ENCODE data around the gene MOB4. TPM values are rescaled to one million over a fixed set of nuclear protein-coding genes. Genes with fewer than 3 reads are reported as not detected.
A peak's percentile ranks its signal among the peaks of the same experiment; 100 is the strongest.
"Not testable (repeated sequence)": the region's sequence is repeated elsewhere in the genome, so short reads cannot be mapped to it uniquely, and the experiment has no call there.

MOB4 gene
- 32.4 and 44.5 TPM in 2 replicates for total RNA-seq (2014; rRNA removed; shearing (Covaris generic))

DNA sequence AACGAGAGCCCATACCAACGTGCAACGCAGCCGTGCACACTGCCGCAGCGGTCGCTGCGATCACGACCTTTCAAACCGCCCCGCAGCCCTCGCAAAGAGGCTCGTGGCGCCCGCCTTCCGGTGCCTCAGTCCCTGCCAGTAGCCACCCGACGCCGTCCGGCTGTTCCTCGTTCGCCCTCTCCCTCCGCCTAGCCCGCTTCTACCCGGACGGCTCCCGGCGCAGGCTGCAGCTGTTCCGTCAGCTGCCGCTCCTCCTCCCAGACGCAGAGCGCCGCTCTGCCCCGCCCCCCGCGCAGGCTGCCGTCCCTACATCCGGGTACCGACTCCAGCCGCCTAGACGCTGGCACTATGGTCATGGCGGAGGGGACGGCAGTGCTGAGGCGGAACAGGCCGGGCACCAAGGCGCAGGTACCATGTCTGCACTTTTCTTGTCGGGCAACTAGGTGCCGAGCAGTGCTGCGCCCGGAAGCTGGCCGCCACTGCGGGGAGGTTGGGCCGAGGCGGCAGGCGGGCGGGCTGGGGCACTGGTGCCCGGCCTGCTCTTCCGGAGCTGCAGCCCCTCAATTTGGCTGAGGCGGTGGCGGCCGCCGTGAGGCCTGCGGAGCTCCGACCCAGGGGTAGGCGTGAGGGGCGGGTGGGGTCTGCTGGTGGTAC lies at the start of gene MOB4:
TSS of gene MOB4 (plus strand) at position 328 of the 654 bp plus-strand sequence. CDS start at position 349, 21 bp downstream.
- DNase-seq (ENCODE audit: low spot score): peak; percentile 89

DNA sequence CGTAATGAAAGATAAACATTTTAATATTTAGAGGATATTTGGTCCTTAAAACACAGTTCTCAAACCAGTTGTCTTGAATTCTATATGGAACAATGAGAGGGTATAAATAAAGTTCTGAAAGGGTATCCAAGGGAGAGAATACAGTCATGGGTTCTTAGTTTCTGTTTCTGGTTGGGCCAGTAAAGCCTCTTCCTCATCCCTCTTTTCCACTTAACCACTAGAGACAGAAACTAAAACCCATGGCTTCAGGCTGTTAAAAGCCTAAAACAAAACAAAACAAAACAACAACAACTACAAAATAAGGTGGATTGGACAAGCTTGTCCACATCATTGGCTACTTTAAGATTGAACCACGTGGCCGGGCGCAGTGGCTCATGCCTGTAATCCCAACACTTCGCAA lies 43.7 kb upstream of the MOB4 start:
- no peak for DNase-seq (ENCODE audit: low spot score)

DNA sequence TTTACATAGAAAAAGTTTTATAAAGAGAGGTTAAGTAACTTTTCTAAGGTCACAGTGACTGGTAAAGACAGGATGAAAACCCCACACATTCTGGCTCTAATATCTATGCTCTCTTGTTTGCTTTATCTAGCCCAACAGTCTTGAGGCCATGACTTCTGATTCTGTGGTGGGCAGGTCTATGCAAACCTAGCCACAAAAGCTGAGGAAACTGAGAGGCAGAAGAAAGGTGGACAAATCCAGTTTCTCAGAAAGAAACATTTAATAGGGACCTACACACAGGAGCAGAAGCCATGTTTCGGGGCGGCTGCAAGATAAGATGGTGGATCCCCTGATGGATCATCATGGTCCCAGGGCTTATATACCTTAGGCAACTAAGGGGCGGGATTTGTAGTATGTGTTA lies 38.1 kb upstream of the MOB4 start:
- no peak for DNase-seq (ENCODE audit: low spot score)

DNA sequence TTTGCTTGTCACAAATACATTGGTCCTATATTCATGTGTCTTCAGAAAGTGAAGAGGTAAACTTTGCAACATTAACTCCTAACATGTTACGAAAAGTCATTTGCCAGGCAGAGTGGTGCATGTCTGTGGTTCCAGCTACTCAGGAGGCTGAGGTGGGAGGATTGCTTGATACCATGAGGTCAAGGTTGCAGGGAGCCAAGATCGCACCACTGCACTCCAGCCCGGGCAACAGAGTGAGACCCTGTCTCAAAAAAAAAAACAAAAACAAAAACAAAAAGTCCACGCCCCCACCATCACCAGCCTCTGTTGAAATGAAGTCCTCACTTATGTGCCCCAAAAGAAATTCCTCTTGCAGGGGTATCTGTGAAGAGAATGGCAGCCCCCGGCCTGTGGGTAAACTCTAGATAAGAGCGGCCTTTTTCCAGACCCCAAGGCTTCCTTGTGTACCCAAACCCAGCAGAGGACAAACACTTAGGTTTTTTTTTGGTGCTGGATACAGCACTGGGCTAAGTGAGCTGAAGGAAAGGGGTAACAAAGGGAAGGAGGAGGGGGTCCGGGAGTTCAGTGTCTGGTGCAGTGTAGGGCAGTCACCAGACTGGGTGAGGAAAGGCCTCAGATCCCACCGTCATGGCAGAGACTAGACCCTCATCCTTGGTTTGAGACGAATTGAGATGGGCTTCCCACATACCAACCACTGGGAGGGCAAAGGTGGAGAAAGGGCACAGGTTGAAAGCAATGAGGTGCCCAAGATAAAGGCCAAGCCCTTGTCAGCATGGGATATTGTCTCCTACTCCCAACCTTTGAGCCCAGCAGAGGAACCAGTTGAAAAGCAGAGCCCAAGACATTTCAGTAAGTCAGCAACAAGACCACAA lies 35.5 kb upstream of the MOB4 start:
- no peak for DNase-seq (ENCODE audit: low spot score)

DNA sequence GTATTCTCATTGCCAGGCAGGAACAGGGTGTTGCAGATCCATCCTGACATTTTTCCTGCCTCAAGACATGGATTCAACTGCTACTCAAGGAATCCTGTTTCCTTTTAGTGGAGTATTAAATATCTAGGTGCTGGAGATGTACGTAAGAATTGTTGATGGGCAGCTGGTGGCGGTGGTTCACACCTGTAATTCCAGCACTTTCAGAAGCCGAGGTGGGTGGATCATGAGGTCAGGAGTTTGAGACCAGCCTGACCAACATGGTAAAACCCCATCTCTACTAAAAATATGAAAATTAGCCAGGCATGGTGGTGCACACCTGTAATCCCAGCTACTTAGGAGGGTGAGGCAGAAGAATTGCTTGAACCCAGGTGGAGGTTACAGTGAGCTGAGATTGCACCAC lies 31.6 kb upstream of the MOB4 start:
- DNase-seq (ENCODE audit: low spot score): not testable (repeated sequence)

DNA sequence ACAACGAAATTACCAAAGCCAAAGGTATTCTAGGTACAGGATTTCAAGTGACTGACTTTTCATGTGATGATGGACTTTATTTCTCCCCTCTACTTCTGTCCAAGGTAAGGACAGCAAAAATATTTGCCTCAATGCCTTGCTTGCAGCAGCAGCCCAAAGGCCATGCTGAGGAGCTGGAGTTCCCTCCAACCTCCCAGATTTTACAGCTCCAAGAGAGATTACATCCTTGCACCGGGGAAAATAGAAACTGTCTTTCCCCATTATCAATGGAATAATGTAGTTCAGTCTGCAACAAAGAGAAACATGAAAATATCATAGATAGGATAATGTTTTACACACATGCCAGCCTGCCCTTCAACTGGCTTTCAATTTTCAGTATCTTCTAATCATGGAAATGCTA lies 29.7 kb upstream of the MOB4 start:
- no peak for DNase-seq (ENCODE audit: low spot score)

DNA sequence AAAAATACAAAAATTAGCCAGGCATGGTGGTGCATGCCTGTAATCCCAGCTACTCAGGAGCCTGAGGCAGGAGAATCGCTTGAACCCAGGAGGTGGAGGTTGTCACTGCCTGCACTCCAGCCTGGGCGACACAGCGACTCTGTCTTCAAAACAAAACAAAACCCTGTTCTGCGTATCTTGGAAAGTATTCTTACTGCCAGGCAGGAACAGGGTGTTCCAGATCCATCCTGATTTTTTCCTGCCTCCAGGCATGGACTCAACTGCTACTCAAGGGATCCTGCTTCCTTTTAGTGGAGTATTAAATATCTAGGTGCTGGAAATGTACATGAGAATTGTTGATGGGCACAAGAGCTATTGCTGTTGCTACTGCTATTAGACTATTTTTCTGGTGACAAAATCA lies 28.5 kb upstream of the MOB4 start:
- no peak for DNase-seq (ENCODE audit: low spot score)

DNA sequence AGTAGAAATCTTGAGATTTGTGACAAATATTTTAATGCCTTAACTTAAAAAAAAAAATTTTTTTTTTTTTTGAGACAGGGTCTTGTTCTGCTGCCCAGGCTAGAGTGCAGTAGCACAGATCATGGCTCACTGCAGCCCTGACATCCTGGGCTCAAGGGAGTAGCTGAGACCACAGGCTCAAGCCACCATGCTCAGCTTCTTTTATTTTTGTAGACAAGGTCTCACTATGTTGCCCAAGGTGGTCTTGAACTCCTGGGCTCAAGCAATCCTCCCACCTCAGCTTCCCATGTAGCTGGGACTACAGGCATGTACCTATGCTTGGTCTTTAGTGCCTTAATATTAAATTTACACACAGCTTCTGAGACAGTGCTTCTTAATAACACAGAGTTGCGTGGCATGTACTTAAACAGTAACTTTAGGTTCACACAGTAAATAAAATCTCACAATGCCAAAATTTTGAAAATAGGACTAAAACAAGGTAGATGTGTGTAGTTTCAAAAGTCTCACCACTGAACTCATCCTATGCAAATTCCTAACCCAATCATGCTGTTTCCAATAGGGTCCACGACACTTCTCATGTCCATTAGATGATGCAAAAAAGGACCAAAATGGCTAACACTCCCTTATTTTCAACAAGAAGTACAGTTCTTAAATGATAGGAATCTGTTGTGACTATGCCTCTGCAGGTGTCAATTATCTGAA lies 20.3 kb upstream of the MOB4 start:
- no peak for DNase-seq (ENCODE audit: low spot score)

DNA sequence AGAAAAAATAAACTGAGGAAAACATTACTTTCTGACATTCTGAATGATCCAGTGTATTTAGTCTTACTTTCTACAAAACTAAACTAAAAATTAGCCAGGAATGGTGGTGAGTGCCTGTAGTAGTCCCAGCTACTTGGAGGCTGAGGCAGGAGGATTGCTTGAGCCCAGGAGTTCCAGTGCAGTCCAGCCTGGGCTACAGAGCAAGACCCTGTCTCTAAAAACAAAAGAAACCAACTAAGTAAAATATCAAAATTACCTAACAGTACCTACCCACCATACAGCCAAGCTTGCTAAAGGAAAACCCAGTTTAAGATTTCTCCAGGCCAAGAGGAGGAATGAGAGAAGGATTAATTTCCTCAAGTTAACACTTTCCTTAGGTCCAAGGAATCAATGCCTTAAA lies 19.2 kb upstream of the MOB4 start:
- no peak for DNase-seq (ENCODE audit: low spot score)

DNA sequence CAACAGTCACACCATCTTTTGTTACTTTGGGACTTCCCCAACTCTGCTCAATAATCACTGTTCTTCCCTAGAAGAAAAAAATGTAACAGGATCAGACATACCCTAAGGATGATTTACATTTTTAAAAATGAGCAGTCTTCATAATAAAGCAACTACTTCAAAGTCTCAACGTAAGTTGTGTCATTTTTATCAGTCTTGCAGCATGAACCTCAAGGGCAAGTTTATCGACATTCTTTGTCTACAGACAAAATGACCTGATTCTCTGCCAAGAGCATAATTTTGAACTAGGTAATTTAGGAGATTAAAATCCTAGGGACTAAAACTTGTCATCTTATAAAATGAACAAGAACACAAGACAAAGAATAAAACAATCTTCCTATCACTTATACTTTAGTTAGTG lies 18.5 kb upstream of the MOB4 start:
- no peak for DNase-seq (ENCODE audit: low spot score)

DNA sequence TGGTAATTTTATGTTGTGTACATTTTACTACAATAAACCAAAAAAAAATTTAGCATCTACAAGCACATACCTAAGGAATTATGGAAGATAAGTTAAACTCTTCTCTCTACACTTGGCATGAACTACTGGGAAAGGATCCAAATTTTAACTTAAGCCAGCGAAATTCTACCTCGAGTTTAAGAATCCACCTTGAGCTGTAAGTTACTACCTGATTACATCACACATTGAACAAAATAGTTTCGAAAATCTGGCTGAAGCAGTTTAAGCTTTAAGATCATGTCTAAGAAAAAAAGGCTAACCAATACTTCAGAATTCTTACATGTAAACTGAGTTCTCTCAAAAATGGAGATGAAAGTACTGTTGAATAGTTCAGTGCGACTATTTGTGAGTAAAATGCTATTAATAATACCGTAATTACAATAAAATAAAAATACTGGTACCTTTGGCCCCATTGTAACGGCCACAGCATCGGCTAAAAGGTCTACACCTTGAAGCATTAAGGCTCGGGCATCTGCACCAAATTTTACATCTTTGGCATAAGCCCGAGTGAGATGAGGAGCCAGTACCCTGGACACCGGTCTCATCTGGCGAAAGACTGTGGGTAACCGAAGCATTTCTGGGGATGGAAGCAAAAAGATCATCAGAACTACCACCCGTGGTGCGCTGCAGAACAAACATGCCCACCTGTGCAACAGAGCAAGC lies 17.5 kb upstream of the MOB4 start:
- DNase-seq (ENCODE audit: low spot score): no peak

DNA sequence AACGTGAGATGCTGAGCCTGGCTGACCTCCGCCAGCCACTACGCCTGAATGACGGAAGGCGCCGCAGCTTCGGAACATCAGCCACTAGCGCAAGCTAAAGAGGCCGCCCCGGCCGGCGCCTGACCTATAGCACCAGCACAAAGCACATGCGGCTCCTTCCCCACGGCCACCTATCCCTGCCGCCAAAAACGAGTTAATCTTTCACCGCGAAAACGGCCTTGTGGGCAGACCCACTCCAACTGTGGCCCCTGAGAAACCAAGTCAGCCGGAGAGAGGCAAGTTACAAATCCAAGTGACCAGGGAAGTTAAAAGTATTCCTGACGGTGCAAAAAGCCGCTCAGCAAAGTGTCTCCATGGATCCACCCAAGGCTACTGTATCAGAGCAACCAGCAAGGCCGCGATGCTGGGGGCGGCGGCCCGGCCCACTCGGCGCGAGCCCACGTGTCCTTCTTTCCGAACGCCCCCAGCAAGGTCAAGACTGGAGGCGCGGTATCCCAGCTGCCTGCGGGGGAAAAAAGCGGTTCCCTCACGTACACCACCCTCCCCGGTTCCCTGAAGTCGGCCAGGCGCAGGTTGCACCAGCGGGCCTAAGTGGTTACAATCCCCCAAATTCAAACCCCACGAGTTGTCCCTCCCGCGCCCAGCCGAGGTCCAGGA lies 16.8 kb upstream of the MOB4 start:
- peak; percentile 10 for DNase-seq (ENCODE audit: low spot score)

DNA sequence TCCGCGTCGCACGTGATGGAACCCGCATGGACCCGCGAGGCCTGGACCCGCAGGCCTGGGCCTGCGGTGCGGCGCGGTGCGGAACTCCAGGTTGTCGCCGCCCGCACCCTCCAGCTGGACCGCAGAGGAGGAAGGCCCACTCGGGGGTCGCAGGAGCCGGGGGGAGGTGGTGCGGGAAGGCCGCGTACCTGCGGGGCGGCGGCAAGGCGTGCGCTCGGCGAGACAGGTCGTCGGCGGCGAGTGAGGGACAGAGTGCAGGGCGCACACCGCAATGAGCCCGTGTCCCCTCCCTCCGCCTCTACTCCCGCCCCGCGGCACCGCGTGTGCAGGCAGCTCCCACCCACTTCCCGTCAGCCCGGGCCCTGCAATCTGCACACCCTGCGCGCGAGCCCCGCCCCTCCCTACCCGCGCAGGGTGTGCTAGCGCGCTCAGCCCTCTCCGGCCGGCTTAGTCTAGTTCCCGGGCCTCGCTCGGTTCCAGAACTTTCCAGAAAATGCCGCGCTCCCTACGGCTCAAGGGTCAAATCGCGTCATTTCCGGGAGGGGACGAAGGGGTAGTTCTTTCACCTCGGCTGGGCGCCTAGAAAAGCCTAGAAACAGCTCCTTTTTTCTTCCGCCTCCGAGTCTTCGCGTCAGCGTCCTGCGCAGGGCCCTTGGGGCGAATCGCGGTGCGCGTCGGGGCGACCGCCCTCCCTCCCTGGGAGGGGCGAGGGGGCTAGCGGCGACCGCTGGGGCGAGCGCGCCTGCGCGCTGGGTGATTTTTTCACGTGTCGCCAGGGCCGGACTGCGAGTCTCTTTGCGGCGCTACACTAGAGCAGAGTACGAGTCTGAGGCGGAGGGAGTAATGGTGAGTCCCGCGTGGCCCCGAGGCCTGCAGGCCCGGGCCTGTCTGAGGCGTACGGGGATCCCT lies 16.0 kb upstream of the MOB4 start, which contains the start of the genes HSPD1 and HSPE1:
TSS of gene HSPD1 (minus strand) at position 247 of the 909 bp plus-strand sequence. CDS start 992 bp downstream, outside the sequence.
TSS of gene HSPE1 (plus strand) at position 786 of the 909 bp plus-strand sequence. CDS start at position 844, 58 bp downstream.
- DNase-seq (ENCODE audit: low spot score): peak; percentile 98

DNA sequence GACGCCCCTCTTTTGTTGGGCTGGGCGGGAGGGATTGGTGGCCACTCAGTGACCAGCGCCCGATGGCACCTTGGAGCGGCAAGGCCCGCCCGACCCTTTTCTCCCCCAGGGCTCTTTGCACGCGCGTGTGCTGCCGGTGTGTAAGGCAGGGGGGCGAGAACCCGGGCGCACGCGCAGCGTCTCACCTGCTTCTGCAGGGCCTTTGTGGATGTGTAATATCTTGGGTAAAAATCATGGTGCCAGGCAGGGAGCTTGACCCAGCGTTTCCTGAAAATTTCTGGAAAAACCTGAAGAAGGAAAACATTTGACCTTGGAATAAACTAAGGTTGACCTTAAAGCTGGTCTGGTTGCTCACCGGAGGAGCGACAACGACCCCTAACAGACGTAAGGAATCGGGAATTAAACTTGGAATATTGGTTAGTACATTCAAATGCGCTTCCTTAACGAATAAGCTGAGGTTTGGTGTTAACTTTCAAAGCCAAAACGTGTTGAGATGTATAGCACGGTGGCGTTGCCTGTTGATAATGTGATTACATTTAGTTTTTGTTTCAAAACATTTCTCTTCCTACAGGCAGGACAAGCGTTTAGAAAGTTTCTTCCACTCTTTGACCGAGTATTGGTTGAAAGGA lies 15.2 kb upstream of the MOB4 start:
- no peak for DNase-seq (ENCODE audit: low spot score)

DNA sequence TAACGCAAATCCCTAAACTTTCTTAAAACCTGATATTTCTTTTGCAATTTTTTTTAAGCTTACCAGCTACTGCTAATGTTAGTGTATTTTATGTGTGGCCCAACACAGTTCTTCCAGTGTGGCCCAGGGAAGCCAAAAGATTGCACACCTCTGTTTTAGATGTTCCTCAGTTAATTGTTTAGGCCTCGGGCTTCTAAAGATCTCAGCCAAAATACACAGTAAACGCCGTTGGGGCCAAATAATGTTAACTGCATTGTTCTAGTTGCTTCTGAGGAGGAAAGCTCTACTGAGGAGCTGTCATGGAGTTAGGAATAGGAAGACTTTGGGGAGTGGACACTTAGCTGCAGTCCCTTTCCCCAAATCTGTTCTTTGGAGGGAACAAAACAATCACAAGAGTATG lies 13.7 kb upstream of the MOB4 start:
- no peak for DNase-seq (ENCODE audit: low spot score)

DNA sequence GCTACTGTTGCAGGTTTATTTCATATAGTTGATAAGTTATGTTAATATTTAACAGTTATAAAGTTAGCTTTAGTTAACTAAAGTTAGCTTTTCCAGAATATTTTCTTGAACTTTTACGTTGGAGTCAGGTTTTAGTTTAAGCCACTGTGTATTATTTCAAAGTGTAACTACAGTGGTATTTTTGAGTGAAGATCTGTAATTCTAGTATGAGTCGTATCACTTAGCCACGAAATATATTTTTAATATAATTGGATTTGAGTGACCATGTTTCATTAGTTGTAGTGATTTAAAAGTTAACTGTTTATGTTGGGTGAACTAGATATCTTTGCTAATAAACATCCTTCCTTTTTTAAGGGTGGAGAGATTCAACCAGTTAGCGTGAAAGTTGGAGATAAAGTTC lies 13.2 kb upstream of the MOB4 start:
- no peak for DNase-seq (ENCODE audit: low spot score)

DNA sequence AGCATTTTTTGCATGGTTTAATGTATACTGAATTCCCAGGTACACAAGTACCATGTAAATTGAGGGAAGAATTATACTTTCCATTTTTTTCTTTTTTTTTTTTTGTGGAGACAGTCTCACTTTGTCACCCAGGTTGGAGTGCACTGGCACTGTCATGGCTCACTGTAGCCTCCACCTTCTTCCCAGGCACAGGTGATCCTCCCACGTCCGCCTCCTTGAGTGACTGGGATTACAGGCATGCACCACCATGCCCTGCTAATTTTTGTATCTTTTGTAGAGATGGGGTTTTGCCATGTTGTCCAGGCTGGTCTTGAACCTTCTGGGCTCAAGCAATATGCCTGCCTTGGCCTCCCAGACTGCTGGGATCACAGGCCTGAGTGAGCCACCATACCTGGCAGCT lies 11.9 kb upstream of the MOB4 start:
- no peak for DNase-seq (ENCODE audit: low spot score)

DNA sequence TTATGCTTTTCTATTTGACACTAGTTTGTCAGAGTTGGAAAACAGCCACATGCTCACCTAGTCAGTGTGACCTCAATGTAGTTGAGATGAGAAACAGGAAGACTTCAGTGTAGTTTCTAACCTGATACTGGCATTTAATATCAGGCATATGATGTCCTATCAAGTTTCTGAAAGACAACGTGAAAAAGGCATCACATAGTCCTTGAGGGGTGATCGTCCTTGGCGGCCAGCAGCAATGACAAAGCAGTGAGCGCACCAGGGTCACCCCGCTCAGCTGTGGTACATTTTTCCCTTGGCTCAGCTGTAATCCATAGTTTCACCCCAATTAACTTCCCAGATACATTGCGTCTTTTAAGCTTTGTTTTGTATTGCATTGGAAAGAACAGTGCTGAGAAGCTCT lies 11.4 kb upstream of the MOB4 start:
- DNase-seq (ENCODE audit: low spot score): no peak

DNA sequence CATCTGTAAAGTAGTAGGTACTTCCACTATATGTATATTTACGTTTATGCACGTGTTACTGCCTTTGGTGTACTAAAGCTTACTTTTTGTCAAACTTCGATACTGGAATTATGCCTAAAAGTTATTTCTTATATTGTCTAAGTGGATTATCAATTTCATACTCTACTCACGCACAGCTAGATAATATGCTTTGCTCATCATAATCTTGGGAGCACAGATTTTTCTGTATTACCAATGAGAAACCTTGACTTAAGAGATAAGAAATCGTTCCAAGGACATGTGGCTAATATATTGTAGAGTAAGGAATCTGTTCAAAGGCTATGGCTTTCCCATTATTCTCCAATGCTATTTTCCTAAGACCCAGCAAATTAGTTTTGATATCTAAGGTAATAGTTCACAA lies 9.2 kb upstream of the MOB4 start:
- DNase-seq (ENCODE audit: low spot score): no peak

DNA sequence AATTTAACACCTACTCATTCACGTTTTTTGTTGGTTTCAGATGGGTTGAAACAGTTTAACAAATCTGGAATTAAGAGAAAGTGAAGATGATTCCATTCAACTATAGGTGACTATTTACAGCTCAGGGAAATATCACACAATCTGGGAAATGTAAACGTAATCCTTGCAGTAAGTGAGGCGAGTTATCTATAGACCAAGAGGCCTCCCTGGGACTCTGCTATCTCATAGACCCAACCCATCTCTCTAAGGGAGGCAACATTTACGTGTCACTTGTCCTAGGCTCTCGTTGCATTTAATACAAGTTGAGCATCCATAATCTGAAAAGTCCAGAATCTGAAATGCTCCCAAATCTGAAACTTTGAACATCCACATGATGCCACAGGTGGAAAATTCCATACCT lies 2.0 kb upstream of the MOB4 start:
- no peak for DNase-seq (ENCODE audit: low spot score)
